DOHH2 (cell line): ENCODE results near the gene FBXL17.

Experiments used
- H3F3A ChIP-seq: fragments of 200-600 bp; sonication (generic), shearing (Covaris generic); 2 replicates; pipeline ENCODE4 v1.6.0; 2016; ENCODE audit warnings: antibody characterized with exemption, mild to moderate bottlenecking; ENCODE audit not compliant: control insufficient read depth, insufficient read depth
- H3K27ac ChIP-seq: fragments of 200-600 bp; sonication (generic); 2 replicates; pipeline ENCODE4 v1.5.1; 2014; ENCODE audit warnings: low read depth, mild to moderate bottlenecking, low read length, moderate library complexity
- H3K27me3 ChIP-seq: fragments of 200-600 bp; sonication (generic); 2 replicates; pipeline ENCODE4 v1.6.1; 2014; ENCODE audit warnings: mild to moderate bottlenecking, low read length, mixed read lengths; ENCODE audit not compliant: control insufficient read depth
- H3K36me3 ChIP-seq: fragments of 200-600 bp; sonication (generic); 2 replicates; pipeline ENCODE4 v1.6.1; 2014; ENCODE audit warnings: mild to moderate bottlenecking, low read length, moderate library complexity, mixed read lengths; ENCODE audit not compliant: control insufficient read depth
- H3K4me1 ChIP-seq: fragments of 200-600 bp; sonication (generic); 2 replicates; pipeline ENCODE4 v1.6.1; 2014; ENCODE audit warnings: mild to moderate bottlenecking, low read length, mixed read lengths; ENCODE audit not compliant: control insufficient read depth
- H3K4me2 ChIP-seq: fragments of 200-600 bp; sonication (generic); 2 replicates; pipeline ENCODE4 v1.6.0; 2014; ENCODE audit warnings: mild to moderate bottlenecking, low read length, moderate library complexity
- H3K4me3 ChIP-seq: fragments of 200-600 bp; sonication (generic); 2 replicates; pipeline ENCODE4 v1.5.1; 2014; ENCODE audit warnings: mild to moderate bottlenecking, low read length, mixed read lengths
- H3K79me2 ChIP-seq: fragments of 200-600 bp; sonication (generic); 2 replicates; pipeline ENCODE4 v1.6.1; 2014; ENCODE audit warnings: mild to moderate bottlenecking, low read length, mixed read lengths; ENCODE audit not compliant: control insufficient read depth
- H3K9me2 ChIP-seq: fragments of 200-600 bp; sonication (generic); replicated peaks from 2 replicates; pipeline ENCODE4 v1.6.1; 2014; ENCODE audit warnings: mild to moderate bottlenecking, low read length, mixed read lengths; ENCODE audit not compliant: control insufficient read depth
- H3K9me3 ChIP-seq: fragments of 200-600 bp; sonication (generic); 2 replicates; pipeline ENCODE4 v1.6.1; 2014; ENCODE audit warnings: antibody characterized with exemption, low read length, mixed read lengths; ENCODE audit not compliant: control insufficient read depth, insufficient read depth
- H4K20me1 ChIP-seq: fragments of 200-600 bp; sonication (generic); 2 replicates; pipeline ENCODE4 v1.6.0; 2014; ENCODE audit warnings: low read depth, mild to moderate bottlenecking, antibody characterized with exemption, low read length, moderate library complexity; ENCODE audit not compliant: control insufficient read depth, insufficient read depth
- EZH2phosphoT487 ChIP-seq: fragments of 200-600 bp; sonication (generic); IDR thresholded peaks from 2 replicates; pipeline ENCODE4 v1.6.1; 2017; ENCODE audit warnings: borderline replicate concordance, mild to moderate bottlenecking, antibody characterized with exemption, low read length, moderate library complexity, mixed read lengths
- TF ChIP-seq, protein P1 (sequence below): fragments of 200-600 bp; sonication (generic); IDR thresholded peaks from one replicate; pipeline ENCODE4 v1.5.1; 2014; ENCODE audit warnings: antibody characterized with exemption, mild to moderate bottlenecking, low read depth, low read length; ENCODE audit not compliant: poor library complexity, severe bottlenecking

The FBXL17 gene

GRCh38 chr5:107943923-107944322, 438.0 kb downstream of the FBXL17 start:
- no peaks in the 10 kb centered on the region for H3K4me1 ChIP-seq
- H3K79me2 ChIP-seq: no peaks in the 10 kb centered on the region
- no peaks in the 10 kb centered on the region for H3K9me2 ChIP-seq
- no peaks in the 10 kb centered on the region for H3K27me3 ChIP-seq
- no peaks in the 10 kb centered on the region for H3K36me3 ChIP-seq
- no peak overlapping the region for H3K27ac ChIP-seq
- H4K20me1 ChIP-seq: no peaks in the 10 kb centered on the region
- H3F3A ChIP-seq: no peaks in the 10 kb centered on the region
- H3K4me2 ChIP-seq: no peak overlapping the region
- no peak overlapping the region for H3K4me3 ChIP-seq
- no peaks in the 10 kb centered on the region for H3K9me3 ChIP-seq
- TF ChIP-seq EZH2phosphoT487: no peak
- TF ChIP-seq, protein P1, sequence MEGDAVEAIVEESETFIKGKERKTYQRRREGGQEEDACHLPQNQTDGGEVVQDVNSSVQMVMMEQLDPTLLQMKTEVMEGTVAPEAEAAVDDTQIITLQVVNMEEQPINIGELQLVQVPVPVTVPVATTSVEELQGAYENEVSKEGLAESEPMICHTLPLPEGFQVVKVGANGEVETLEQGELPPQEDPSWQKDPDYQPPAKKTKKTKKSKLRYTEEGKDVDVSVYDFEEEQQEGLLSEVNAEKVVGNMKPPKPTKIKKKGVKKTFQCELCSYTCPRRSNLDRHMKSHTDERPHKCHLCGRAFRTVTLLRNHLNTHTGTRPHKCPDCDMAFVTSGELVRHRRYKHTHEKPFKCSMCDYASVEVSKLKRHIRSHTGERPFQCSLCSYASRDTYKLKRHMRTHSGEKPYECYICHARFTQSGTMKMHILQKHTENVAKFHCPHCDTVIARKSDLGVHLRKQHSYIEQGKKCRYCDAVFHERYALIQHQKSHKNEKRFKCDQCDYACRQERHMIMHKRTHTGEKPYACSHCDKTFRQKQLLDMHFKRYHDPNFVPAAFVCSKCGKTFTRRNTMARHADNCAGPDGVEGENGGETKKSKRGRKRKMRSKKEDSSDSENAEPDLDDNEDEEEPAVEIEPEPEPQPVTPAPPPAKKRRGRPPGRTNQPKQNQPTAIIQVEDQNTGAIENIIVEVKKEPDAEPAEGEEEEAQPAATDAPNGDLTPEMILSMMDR: no peak

GRCh38 chr5:107941036-107941435, 440.9 kb downstream of the FBXL17 start:
- Histone ChIP-seq H3K4me2 (no peak overlapping the region), H3K4me1 (no peaks in the 10 kb centered on the region), H3F3A (no peaks in the 10 kb centered on the region), H3K9me3 (no peaks in the 10 kb centered on the region), H3K36me3 (no peaks in the 10 kb centered on the region), H3K4me3 (no peak overlapping the region), H3K9me2 (no peaks in the 10 kb centered on the region), H3K27me3 (no peaks in the 10 kb centered on the region), H4K20me1 (no peaks in the 10 kb centered on the region), H3K79me2 (no peaks in the 10 kb centered on the region), H3K27ac (no peak overlapping the region)
- no peak for TF ChIP-seq EZH2phosphoT487
- TF ChIP-seq, protein P1: no peak

- Histone ChIP-seq H3F3A (no peaks in the 10 kb centered on the region), H3K27me3 (no peaks in the 10 kb centered on the region), H3K9me3 (no peaks in the 10 kb centered on the region), H4K20me1 (no peaks in the 10 kb centered on the region), H3K4me2 (no peak overlapping the region), H3K27ac (no peak overlapping the region), H3K4me3 (no peak overlapping the region), H3K9me2 (no peaks in the 10 kb centered on the region), H3K36me3 (no peaks in the 10 kb centered on the region), H3K79me2 (no peaks in the 10 kb centered on the region), H3K4me1 (no peaks in the 10 kb centered on the region)
- no peak for TF ChIP-seq EZH2phosphoT487
- TF ChIP-seq, protein P1: no peak
Measured at GRCh38 chr5:107937651-107938355, 444.1 kb downstream of the FBXL17 start.
